ENCODE results near the gene GNB1L. TPM values are rescaled to one million over a fixed set of nuclear protein-coding genes. Genes with fewer than 3 reads are reported as not detected.
A peak's percentile ranks its signal among the peaks of the same experiment; 100 is the strongest.

GNB1L gene
- total and polyA plus RNA-seq, 2 of the 13 experiments (the other 11 are each of a cell fraction or from before 2014, with no cell fraction given), result 2.5 to 7.4 TPM

DNA sequence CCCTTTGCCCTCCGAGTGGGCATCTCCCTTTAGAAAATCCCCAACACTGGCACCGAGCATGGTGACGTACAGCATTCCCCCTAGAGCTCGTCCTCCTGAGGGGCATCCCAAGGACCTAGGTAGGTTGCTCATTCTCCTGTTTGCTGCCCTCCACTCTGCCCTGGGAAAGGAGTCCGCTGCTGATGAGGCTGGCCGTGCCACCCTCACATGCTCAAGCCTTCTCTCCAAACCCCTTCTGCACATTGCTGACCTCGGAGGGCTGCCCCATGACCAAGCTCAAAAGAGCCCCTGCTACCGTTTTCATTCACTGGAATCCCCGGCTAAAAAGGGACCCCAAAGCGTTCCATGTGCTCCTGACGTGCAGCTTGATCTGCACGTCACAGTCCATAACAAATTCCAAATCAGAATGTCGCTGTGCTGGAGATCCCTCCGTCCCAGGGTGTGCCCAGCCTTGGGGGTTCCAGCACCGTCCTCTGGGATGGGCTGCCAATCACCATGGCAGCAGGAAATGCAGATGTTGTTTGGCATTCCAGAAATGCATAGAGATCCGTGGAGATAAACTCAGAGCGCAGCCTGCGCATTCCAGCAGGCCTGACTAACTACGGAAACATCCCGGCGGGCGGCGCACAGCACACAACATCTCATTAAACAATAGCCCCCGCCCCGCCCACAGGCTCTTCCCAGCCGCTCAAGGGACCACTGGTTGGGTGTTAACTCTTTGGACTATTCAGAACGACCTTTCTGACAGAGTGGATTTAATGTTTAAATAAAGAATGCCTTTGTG lies 26.3 kb upstream of the GNB1L start (continued):
- TF ChIP-seq, protein P1, sequence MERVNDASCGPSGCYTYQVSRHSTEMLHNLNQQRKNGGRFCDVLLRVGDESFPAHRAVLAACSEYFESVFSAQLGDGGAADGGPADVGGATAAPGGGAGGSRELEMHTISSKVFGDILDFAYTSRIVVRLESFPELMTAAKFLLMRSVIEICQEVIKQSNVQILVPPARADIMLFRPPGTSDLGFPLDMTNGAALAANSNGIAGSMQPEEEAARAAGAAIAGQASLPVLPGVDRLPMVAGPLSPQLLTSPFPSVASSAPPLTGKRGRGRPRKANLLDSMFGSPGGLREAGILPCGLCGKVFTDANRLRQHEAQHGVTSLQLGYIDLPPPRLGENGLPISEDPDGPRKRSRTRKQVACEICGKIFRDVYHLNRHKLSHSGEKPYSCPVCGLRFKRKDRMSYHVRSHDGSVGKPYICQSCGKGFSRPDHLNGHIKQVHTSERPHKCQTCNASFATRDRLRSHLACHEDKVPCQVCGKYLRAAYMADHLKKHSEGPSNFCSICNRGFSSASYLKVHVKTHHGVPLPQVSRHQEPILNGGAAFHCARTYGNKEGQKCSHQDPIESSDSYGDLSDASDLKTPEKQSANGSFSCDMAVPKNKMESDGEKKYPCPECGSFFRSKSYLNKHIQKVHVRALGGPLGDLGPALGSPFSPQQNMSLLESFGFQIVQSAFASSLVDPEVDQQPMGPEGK (CRISPR knock-in tag; IDR thresholded peaks at IDR 0.05), result peak; percentile 94
- TF ChIP-seq ZFP1 (CRISPR knock-in tag; IDR thresholded peaks at IDR 0.05) (peak; percentile 65; the same call in 1 of the 2 replicates), ZNF878 (CRISPR knock-in tag; IDR thresholded peaks at IDR 0.05) (0 out of 2 replicates have a peak, but pooled peaks have one; percentile 46), KDM1A (CRISPR knock-in tag; IDR thresholded peaks at IDR 0.05) (peak; percentile 51; the same call in 1 of the 2 replicates), SMYD3 (CRISPR knock-in tag; IDR thresholded peaks at IDR 0.05) (0 out of 2 replicates have a peak, but pooled peaks have one; percentile 37), ZNF446 (CRISPR knock-in tag; IDR thresholded peaks at IDR 0.05) (no peak), ZNF577 (CRISPR knock-in tag; IDR thresholded peaks at IDR 0.05; ENCODE audit: borderline replicate concordance, low read depth) (no peak), ZNF652 (CRISPR knock-in tag; IDR thresholded peaks at IDR 0.05; ENCODE audit: borderline replicate concordance, low read depth) (peak; percentile 94), MTF2 (CRISPR knock-in tag; IDR thresholded peaks at IDR 0.05; ENCODE audit: borderline replicate concordance) (0 out of 2 replicates have a peak, but pooled peaks have one; percentile 16), ZNF605 (CRISPR knock-in tag; IDR thresholded peaks at IDR 0.05) (0 out of 2 replicates have a peak, but pooled peaks have one; percentile 45), FOXK1 (CRISPR knock-in tag; IDR thresholded peaks at IDR 0.05; ENCODE audit: borderline replicate concordance, low read depth) (peak; percentile 40; the same call in 1 of the 2 replicates), RERE (CRISPR knock-in tag; IDR thresholded peaks at IDR 0.05; ENCODE audit: low read depth) (peak; percentile 77; the same call in 1 of the 2 replicates), GMEB2 (CRISPR knock-in tag; IDR thresholded peaks at IDR 0.05; ENCODE audit: low read depth) (no peak), ZFP37 (CRISPR knock-in tag; IDR thresholded peaks at IDR 0.05; ENCODE audit: borderline replicate concordance) (0 out of 2 replicates have a peak, but pooled peaks have one; percentile 16), RBAK (CRISPR knock-in tag; IDR thresholded peaks at IDR 0.05) (no peak), TCF7 (IDR thresholded peaks at IDR 0.05; ENCODE audit: low read depth) (peak; percentile 26; the same call in 1 of the 2 replicates)
- TF ChIP-seq, protein P2, sequence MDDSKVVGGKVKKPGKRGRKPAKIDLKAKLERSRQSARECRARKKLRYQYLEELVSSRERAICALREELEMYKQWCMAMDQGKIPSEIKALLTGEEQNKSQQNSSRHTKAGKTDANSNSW (CRISPR knock-in tag; IDR thresholded peaks at IDR 0.05; ENCODE audit: borderline replicate concordance), result no peak; the same call in 1 of the 2 replicates

Data from HepG2 (cell line).